K562 (cell line): Measurements from ENCODE around the gene MUC3A. TPM values are rescaled to one million over a fixed set of nuclear protein-coding genes. Genes with fewer than 3 reads are reported as not detected.
A peak's percentile ranks its signal among the peaks of the same experiment; 100 is the strongest.

Experiments used
- GABPA ChIP-seq: fragments of 200-800 bp; sonication (Bioruptor generic); conservative IDR thresholded peaks from 2 replicates; pipeline ENCODE4 v1.6.1; 2016; ENCODE audit warnings: low read depth, missing genetic modification characterization, missing compliant biosample characterization
- HEY1 ChIP-seq: fragments of 250-450 bp; sonication (Bioruptor Pico); IDR thresholded peaks from 2 replicates; pipeline ENCODE4 v1.5.0; 2020; ENCODE audit warnings: mild to moderate bottlenecking, moderate library complexity, borderline replicate concordance
- PTTG1 ChIP-seq: fragments of 450-650 bp; IDR thresholded peaks from 2 replicates; pipeline ENCODE4 v1.6.1; 2016; ENCODE audit warnings: low read depth, mild to moderate bottlenecking, missing genetic modification characterization, missing compliant biosample characterization
- ZBTB11 ChIP-seq, 3 experiments: fragments of 200-800 bp in 1 of 3; fragments of 250-450 bp in 1 of 3; fragments of 450-650 bp in 1 of 3; sonication (Bioruptor Pico) in 1 of 3; sonication (Bioruptor generic) in 1 of 3; formaldehyde crosslinking in 1 of 3; IDR thresholded peaks; 2 replicates each; pipeline versions ENCODE4 v1.6.1 to v1.8.0; 2016 to 2022; ENCODE audit warnings: mild to moderate bottlenecking in 2 of 3, missing genetic modification characterization in 2 of 3, missing compliant biosample characterization in 1 of 3, moderate library complexity in 1 of 3
- ZSCAN32 ChIP-seq: fragments of 450-650 bp; formaldehyde crosslinking; IDR thresholded peaks from 2 replicates; pipeline ENCODE4 v1.4.0; 2020; ENCODE audit warnings: mild to moderate bottlenecking, moderate library complexity
- polyA plus RNA-seq, 8 experiments: library from polyadenylated mRNA; depleted of rRNA in 4 of 8; stranded (reverse) in 5 of 8; unstranded in 3 of 8; fragments of >200 nt; fragmentation: Nextera tagmentation in 2 of 8; fragmentation: Illumina TruSeq in 1 of 8; extraction: Ambion mirVana in 2 of 8; extraction: Trizol in 1 of 8; gene quantifications; 2 replicates each; pipeline versions ENCODE4 v1.2.1 to v1.2.3, GENCODE V29; 2011 to 2014; ENCODE audit warnings: inconsistent platforms in 1 of 8, missing spikeins in 1 of 8
- total RNA-seq, 7 experiments: library from RNA; depleted of rRNA in 6 of 7; stranded (reverse); fragments of >200 nt in 6 of 7; fragmentation: Illumina TruSeq in 2 of 7; extraction: Trizol in 2 of 7; gene quantifications; 2 replicates each; pipeline versions ENCODE4 v1.2.1 to v1.2.3, GENCODE V29; 2011 to 2021; ENCODE audit warnings: low replicate concordance in 1 of 7
- TF ChIP-seq, protein P1 (sequence below): fragments of 200-600 bp; sonication (generic); IDR thresholded peaks from one replicate; pipeline ENCODE4 v1.6.1; 2012; ENCODE audit warnings: mild to moderate bottlenecking, low read depth, low read length, inconsistent platforms
- TF ChIP-seq, protein P2 (sequence below): fragments of 450-650 bp; formaldehyde crosslinking; IDR thresholded peaks from 2 replicates; pipeline ENCODE4 v1.4.0; 2020; ENCODE audit warnings: mild to moderate bottlenecking, moderate library complexity
- TF ChIP-seq, protein P3 (sequence below): sonication (generic); formaldehyde crosslinking; IDR thresholded peaks from 2 replicates; pipeline ENCODE4 v1.8.1; 2023; ENCODE audit warnings: mild to moderate bottlenecking, missing genetic modification reagents, moderate library complexity

MUC3A gene
- total and polyA plus RNA-seq, 9 of the 15 experiments (the other 6 are each of a cell fraction or from before 2014, with no cell fraction given), result 0.06 to 2.2 (median 0.20) TPM; not detected in 1

DNA sequence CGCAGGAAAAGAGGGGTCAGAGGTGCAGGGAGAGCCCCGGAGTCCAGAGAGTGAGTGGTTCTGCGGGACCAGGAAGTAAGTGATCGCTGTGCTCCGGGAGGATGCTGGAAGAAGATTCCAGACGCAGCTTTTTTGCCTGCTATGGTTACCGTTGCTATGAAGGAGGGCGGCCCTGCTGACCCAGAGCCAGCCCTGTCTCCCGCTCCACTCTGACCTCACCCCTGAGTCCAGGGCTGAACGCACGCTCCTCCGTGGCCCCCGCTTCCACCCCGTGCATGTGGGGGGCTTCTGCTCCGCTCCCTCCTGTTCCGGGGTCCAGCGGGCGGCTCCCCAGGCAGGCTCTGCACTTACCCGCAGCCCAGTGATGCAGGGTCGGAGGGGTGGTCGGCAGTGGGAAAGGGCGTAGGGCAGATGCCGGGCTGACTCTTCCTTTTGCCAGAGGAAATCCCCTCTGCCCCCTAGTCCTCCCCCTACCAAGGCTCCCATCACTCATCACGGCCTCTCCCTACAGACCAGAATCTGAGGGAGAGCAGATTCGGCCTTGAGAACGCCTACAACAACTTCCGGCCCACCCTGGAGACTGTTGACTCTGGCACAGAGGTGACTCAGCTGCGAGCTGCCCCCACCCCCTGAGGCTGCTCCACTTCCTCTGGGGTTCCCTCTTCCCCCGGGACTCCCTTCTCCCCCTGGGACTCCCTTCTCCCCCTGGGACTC is 67.9 kb downstream of the MUC3A start (continued):
- TF ChIP-seq, protein P1, sequence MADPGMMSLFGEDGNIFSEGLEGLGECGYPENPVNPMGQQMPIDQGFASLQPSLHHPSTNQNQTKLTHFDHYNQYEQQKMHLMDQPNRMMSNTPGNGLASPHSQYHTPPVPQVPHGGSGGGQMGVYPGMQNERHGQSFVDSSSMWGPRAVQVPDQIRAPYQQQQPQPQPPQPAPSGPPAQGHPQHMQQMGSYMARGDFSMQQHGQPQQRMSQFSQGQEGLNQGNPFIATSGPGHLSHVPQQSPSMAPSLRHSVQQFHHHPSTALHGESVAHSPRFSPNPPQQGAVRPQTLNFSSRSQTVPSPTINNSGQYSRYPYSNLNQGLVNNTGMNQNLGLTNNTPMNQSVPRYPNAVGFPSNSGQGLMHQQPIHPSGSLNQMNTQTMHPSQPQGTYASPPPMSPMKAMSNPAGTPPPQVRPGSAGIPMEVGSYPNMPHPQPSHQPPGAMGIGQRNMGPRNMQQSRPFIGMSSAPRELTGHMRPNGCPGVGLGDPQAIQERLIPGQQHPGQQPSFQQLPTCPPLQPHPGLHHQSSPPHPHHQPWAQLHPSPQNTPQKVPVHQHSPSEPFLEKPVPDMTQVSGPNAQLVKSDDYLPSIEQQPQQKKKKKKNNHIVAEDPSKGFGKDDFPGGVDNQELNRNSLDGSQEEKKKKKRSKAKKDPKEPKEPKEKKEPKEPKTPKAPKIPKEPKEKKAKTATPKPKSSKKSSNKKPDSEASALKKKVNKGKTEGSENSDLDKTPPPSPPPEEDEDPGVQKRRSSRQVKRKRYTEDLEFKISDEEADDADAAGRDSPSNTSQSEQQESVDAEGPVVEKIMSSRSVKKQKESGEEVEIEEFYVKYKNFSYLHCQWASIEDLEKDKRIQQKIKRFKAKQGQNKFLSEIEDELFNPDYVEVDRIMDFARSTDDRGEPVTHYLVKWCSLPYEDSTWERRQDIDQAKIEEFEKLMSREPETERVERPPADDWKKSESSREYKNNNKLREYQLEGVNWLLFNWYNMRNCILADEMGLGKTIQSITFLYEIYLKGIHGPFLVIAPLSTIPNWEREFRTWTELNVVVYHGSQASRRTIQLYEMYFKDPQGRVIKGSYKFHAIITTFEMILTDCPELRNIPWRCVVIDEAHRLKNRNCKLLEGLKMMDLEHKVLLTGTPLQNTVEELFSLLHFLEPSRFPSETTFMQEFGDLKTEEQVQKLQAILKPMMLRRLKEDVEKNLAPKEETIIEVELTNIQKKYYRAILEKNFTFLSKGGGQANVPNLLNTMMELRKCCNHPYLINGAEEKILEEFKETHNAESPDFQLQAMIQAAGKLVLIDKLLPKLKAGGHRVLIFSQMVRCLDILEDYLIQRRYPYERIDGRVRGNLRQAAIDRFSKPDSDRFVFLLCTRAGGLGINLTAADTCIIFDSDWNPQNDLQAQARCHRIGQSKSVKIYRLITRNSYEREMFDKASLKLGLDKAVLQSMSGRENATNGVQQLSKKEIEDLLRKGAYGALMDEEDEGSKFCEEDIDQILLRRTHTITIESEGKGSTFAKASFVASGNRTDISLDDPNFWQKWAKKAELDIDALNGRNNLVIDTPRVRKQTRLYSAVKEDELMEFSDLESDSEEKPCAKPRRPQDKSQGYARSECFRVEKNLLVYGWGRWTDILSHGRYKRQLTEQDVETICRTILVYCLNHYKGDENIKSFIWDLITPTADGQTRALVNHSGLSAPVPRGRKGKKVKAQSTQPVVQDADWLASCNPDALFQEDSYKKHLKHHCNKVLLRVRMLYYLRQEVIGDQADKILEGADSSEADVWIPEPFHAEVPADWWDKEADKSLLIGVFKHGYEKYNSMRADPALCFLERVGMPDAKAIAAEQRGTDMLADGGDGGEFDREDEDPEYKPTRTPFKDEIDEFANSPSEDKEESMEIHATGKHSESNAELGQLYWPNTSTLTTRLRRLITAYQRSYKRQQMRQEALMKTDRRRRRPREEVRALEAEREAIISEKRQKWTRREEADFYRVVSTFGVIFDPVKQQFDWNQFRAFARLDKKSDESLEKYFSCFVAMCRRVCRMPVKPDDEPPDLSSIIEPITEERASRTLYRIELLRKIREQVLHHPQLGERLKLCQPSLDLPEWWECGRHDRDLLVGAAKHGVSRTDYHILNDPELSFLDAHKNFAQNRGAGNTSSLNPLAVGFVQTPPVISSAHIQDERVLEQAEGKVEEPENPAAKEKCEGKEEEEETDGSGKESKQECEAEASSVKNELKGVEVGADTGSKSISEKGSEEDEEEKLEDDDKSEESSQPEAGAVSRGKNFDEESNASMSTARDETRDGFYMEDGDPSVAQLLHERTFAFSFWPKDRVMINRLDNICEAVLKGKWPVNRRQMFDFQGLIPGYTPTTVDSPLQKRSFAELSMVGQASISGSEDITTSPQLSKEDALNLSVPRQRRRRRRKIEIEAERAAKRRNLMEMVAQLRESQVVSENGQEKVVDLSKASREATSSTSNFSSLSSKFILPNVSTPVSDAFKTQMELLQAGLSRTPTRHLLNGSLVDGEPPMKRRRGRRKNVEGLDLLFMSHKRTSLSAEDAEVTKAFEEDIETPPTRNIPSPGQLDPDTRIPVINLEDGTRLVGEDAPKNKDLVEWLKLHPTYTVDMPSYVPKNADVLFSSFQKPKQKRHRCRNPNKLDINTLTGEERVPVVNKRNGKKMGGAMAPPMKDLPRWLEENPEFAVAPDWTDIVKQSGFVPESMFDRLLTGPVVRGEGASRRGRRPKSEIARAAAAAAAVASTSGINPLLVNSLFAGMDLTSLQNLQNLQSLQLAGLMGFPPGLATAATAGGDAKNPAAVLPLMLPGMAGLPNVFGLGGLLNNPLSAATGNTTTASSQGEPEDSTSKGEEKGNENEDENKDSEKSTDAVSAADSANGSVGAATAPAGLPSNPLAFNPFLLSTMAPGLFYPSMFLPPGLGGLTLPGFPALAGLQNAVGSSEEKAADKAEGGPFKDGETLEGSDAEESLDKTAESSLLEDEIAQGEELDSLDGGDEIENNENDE, result no peak
- TF ChIP-seq PTTG1 (tag) (no peak), HEY1 (no peak), ZSCAN32 (CRISPR knock-in tag) (no peak), ZBTB11 (CRISPR knock-in tag; IDR thresholded peaks at IDR 0.05) (no peak), GABPA (tag) (peak; percentile 78)
- TF ChIP-seq, protein P2, sequence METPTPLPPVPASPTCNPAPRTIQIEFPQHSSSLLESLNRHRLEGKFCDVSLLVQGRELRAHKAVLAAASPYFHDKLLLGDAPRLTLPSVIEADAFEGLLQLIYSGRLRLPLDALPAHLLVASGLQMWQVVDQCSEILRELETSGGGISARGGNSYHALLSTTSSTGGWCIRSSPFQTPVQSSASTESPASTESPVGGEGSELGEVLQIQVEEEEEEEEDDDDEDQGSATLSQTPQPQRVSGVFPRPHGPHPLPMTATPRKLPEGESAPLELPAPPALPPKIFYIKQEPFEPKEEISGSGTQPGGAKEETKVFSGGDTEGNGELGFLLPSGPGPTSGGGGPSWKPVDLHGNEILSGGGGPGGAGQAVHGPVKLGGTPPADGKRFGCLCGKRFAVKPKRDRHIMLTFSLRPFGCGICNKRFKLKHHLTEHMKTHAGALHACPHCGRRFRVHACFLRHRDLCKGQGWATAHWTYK (CRISPR knock-in tag), result no peak
- TF ChIP-seq, protein P3, sequence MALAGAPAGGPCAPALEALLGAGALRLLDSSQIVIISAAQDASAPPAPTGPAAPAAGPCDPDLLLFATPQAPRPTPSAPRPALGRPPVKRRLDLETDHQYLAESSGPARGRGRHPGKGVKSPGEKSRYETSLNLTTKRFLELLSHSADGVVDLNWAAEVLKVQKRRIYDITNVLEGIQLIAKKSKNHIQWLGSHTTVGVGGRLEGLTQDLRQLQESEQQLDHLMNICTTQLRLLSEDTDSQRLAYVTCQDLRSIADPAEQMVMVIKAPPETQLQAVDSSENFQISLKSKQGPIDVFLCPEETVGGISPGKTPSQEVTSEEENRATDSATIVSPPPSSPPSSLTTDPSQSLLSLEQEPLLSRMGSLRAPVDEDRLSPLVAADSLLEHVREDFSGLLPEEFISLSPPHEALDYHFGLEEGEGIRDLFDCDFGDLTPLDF (CRISPR knock-in tag), result no peak; the same call in 1 of the 2 replicates
